Liver (tissue), 9 donors: Measurements from ENCODE around the gene MEGF11. TPM values are rescaled to one million over a fixed set of nuclear protein-coding genes. Genes with fewer than 3 reads are reported as not detected.

Source experiments
- DNase-seq: peaks from one replicate; pipeline ENCODE4 v3.0.0-alpha.2; 2017; ENCODE audit warnings: low spot score
- H3K27ac ChIP-seq, 2 donors: one replicate each; pipeline ENCODE4 v1.7.0; 2013; ENCODE audit warnings: inconsistent platforms in 2 of 2, low read length in 2 of 2, control low read depth in 1 of 2, low read depth in 1 of 2, mild to moderate bottlenecking in 1 of 2
- H3K27me3 ChIP-seq, 4 donors: one replicate each; pipeline versions ENCODE4 v1.6.1 to v1.7.0; 2013; ENCODE audit warnings: low read length in 3 of 4, inconsistent platforms in 1 of 4, mild to moderate bottlenecking in 1 of 4, moderate library complexity in 1 of 4; ENCODE audit not compliant: control insufficient read depth in 4 of 4, insufficient read depth in 4 of 4
- H3K36me3 ChIP-seq, 4 donors: one replicate each; pipeline versions ENCODE4 v1.6.1 to v1.7.0; 2013; ENCODE audit warnings: low read length in 3 of 4, mild to moderate bottlenecking in 3 of 4, low read depth in 1 of 4, moderate library complexity in 1 of 4; ENCODE audit not compliant: control insufficient read depth in 4 of 4, insufficient read depth in 3 of 4
- H3K4me1 ChIP-seq, 4 donors: one replicate each; pipeline versions ENCODE4 v1.6.1 to v1.7.0; 2013; ENCODE audit warnings: low read length in 3 of 4, mild to moderate bottlenecking in 3 of 4, moderate library complexity in 1 of 4; ENCODE audit not compliant: control insufficient read depth in 4 of 4, insufficient read depth in 4 of 4
- H3K4me3 ChIP-seq, 3 donors: one replicate each; pipeline versions ENCODE4 v1.6.1 to v1.7.0; 2013; ENCODE audit warnings: low read length in 3 of 3, control low read depth in 1 of 3, low read depth in 1 of 3, mild to moderate bottlenecking in 1 of 3
- H3K9ac ChIP-seq, 2 donors: one replicate each; pipeline ENCODE4 v1.7.0; 2013; ENCODE audit warnings: low read length in 2 of 2, mild to moderate bottlenecking in 2 of 2, moderate library complexity in 2 of 2, control low read depth in 1 of 2, low read depth in 1 of 2
- H3K9me3 ChIP-seq, 4 donors: one replicate each; pipeline versions ENCODE4 v1.6.1 to v1.7.0; 2013; ENCODE audit warnings: low read length in 3 of 4; ENCODE audit not compliant: control insufficient read depth in 4 of 4
- EGR1 ChIP-seq, 2 donors: IDR thresholded peaks; 2 replicates each; pipeline ENCODE4 v1.6.1; 2016 to 2018; ENCODE audit warnings: antibody characterized with exemption in 2 of 2, low read depth in 2 of 2
- FOXA1 ChIP-seq: IDR thresholded peaks from 2 replicates; pipeline ENCODE4 v1.6.1; 2016; ENCODE audit warnings: antibody characterized with exemption
- FOXA2 ChIP-seq: IDR thresholded peaks from 2 replicates; pipeline ENCODE4 v1.6.1; 2016; ENCODE audit warnings: antibody characterized with exemption
- GABPA ChIP-seq, 2 donors: IDR thresholded peaks in 1 of 2; conservative IDR thresholded peaks in 1 of 2; 2 replicates each; pipeline ENCODE4 v1.6.1; 2016; ENCODE audit warnings: antibody characterized with exemption in 2 of 2, mild to moderate bottlenecking in 1 of 2, moderate library complexity in 1 of 2
- HNF4A ChIP-seq, 2 donors: conservative IDR thresholded peaks; 2 replicates each; pipeline ENCODE4 v1.6.1; 2016; ENCODE audit warnings: antibody characterized with exemption in 2 of 2, mild to moderate bottlenecking in 2 of 2
- HNF4G ChIP-seq: IDR thresholded peaks from 2 replicates; pipeline ENCODE4 v1.6.1; 2016; ENCODE audit warnings: antibody characterized with exemption
- JUND ChIP-seq, 2 donors: IDR thresholded peaks; 2 replicates each; pipeline ENCODE4 v1.6.1; 2016; ENCODE audit warnings: antibody characterized with exemption in 2 of 2
- NR2F2 ChIP-seq: IDR thresholded peaks from 2 replicates; pipeline ENCODE4 v1.6.1; 2016; ENCODE audit warnings: antibody characterized with exemption
- RAD21 ChIP-seq, 2 donors: IDR thresholded peaks; 2 replicates each; pipeline ENCODE4 v1.6.1; 2016; ENCODE audit warnings: antibody characterized with exemption in 2 of 2, mild to moderate bottlenecking in 2 of 2
- RXRA ChIP-seq, 2 donors: IDR thresholded peaks; 2 replicates each; pipeline ENCODE4 v1.6.1; 2017 to 2018; ENCODE audit warnings: antibody characterized with exemption in 2 of 2, mild to moderate bottlenecking in 1 of 2
- SP1 ChIP-seq: IDR thresholded peaks from 2 replicates; pipeline ENCODE4 v1.6.1; 2018; ENCODE audit warnings: antibody characterized with exemption, mild to moderate bottlenecking
- TAF1 ChIP-seq: conservative IDR thresholded peaks from 2 replicates; pipeline ENCODE4 v1.6.1; 2016; ENCODE audit warnings: antibody characterized with exemption, mild to moderate bottlenecking
- YY1 ChIP-seq: IDR thresholded peaks from 2 replicates; pipeline ENCODE4 v1.6.1; 2016; ENCODE audit warnings: antibody characterized with exemption, mild to moderate bottlenecking
- WGBS: extraction: QIAGEN DNeasy Blood & Tissue Kit; methylation state at CpG from one replicate; pipeline ENCODE4 v1.1.7; 2013; 5-methylcytosine and 5-hydroxymethylcytosine counted together
- polyA plus RNA-seq, 2 donors: library from polyadenylated mRNA; stranded (reverse) in 1 of 2; unstranded in 1 of 2; fragments of 200-250 nt in 1 of 2; fragments of >200 nt in 1 of 2; fragmentation: Nextera tagmentation in 1 of 2; extraction: Ambion mirVana in 1 of 2; gene quantifications; one replicate each; pipeline versions ENCODE4 v1.2.1 to v1.2.3, GENCODE V29; 2013 to 2015
- total RNA-seq, 2 donors: library from RNA; depleted of rRNA; stranded (reverse); fragments of >200 nt; gene quantifications; one replicate each; pipeline ENCODE4 v1.2.3, GENCODE V29; 2014
- TF ChIP-seq, protein P1 (sequence below): IDR thresholded peaks from 2 replicates; pipeline ENCODE4 v1.6.1; 2016; ENCODE audit warnings: antibody characterized with exemption
- TF ChIP-seq, protein P2 (sequence below): IDR thresholded peaks from 2 replicates; pipeline ENCODE4 v1.6.1; 2016; ENCODE audit warnings: antibody characterized with exemption
- TF ChIP-seq, protein P3 (sequence below): fragments of 150-350 bp; IDR thresholded peaks from 2 replicates; pipeline ENCODE4 v1.5.1; 2017; ENCODE audit warnings: improper control_type of control experiment, low read depth, low read length; ENCODE audit not compliant: missing input control
- TF ChIP-seq, protein P4 (sequence below): IDR thresholded peaks from 2 replicates; pipeline ENCODE4 v1.6.1; 2016; ENCODE audit warnings: antibody characterized with exemption
- TF ChIP-seq, protein P5 (sequence below): IDR thresholded peaks from 2 replicates; pipeline ENCODE4 v1.6.1; 2016; ENCODE audit warnings: antibody characterized with exemption, mild to moderate bottlenecking
- donor health status: healthy.
- donor health status: healthy.
- donor health status: healthy.
- donor health status: healthy.
- donor health status: healthy.

Gene MEGF11
- total and polyA plus RNA-seq, 4 donors = under 0.01 to 0.51 (median 0.03) TPM; not detected in 1

DNA sequence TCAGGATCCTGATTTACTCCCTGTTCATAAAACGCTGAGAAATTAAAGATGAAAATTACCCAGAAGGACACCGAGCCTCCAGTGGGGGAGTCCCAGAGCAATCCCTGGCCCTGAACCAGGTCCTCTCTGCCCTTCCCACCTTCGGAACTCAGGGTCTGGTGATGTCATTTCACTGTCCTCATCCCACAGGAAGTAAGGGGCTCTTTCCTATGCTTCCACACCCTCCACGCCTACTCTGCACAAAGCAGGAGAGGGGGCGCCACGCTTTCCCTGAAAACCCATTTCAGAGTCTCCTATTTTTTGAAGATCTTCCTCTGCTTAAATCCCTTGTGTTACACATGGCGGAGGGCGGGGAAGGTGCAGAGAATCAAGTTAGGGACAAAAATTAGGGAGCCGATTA is 18.8 kb downstream of the MEGF11 start:
- DNase-seq = no peak
- Histone ChIP-seq H3K9me3 (no peaks in the 10 kb centered on the region), H3K27me3 (peaks cover 0 to 3% (median 1%) of the 10 kb centered on the region in 4 donors), H3K4me3 (no peak overlapping the region), H3K4me1 (no peaks in the 10 kb centered on the region), H3K27ac (no peak overlapping the region), H3K36me3 (no peaks in the 10 kb centered on the region), H3K9ac (no peak overlapping the region)
- TF ChIP-seq SP1 = no peak
- TF ChIP-seq, protein P1, sequence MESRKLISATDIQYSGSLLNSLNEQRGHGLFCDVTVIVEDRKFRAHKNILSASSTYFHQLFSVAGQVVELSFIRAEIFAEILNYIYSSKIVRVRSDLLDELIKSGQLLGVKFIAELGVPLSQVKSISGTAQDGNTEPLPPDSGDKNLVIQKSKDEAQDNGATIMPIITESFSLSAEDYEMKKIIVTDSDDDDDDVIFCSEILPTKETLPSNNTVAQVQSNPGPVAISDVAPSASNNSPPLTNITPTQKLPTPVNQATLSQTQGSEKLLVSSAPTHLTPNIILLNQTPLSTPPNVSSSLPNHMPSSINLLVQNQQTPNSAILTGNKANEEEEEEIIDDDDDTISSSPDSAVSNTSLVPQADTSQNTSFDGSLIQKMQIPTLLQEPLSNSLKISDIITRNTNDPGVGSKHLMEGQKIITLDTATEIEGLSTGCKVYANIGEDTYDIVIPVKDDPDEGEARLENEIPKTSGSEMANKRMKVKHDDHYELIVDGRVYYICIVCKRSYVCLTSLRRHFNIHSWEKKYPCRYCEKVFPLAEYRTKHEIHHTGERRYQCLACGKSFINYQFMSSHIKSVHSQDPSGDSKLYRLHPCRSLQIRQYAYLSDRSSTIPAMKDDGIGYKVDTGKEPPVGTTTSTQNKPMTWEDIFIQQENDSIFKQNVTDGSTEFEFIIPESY = no peak
- no peak for TF ChIP-seq TAF1
- TF ChIP-seq RAD21 (IDR thresholded peaks at IDR 0.05) = no peak
- TF ChIP-seq, protein P2, sequence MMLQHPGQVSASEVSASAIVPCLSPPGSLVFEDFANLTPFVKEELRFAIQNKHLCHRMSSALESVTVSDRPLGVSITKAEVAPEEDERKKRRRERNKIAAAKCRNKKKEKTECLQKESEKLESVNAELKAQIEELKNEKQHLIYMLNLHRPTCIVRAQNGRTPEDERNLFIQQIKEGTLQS = no peak
- TF ChIP-seq GABPA (IDR thresholded peaks at IDR 0.05 in 1 of 2, conservative IDR thresholded peaks at IDR 0.05 in 1 of 2) = no peak
- no peak for TF ChIP-seq NR2F2
- TF ChIP-seq, protein P3, sequence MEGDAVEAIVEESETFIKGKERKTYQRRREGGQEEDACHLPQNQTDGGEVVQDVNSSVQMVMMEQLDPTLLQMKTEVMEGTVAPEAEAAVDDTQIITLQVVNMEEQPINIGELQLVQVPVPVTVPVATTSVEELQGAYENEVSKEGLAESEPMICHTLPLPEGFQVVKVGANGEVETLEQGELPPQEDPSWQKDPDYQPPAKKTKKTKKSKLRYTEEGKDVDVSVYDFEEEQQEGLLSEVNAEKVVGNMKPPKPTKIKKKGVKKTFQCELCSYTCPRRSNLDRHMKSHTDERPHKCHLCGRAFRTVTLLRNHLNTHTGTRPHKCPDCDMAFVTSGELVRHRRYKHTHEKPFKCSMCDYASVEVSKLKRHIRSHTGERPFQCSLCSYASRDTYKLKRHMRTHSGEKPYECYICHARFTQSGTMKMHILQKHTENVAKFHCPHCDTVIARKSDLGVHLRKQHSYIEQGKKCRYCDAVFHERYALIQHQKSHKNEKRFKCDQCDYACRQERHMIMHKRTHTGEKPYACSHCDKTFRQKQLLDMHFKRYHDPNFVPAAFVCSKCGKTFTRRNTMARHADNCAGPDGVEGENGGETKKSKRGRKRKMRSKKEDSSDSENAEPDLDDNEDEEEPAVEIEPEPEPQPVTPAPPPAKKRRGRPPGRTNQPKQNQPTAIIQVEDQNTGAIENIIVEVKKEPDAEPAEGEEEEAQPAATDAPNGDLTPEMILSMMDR = no peak
- TF ChIP-seq EGR1 (IDR thresholded peaks at IDR 0.05; ENCODE audit: low read depth in 2 of 2) = no peak
- TF ChIP-seq, protein P4, sequence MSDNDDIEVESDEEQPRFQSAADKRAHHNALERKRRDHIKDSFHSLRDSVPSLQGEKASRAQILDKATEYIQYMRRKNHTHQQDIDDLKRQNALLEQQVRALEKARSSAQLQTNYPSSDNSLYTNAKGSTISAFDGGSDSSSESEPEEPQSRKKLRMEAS = no peak
- no peak for TF ChIP-seq FOXA2
- no peak for TF ChIP-seq HNF4G
- TF ChIP-seq YY1 = no peak
- TF ChIP-seq, protein P5, sequence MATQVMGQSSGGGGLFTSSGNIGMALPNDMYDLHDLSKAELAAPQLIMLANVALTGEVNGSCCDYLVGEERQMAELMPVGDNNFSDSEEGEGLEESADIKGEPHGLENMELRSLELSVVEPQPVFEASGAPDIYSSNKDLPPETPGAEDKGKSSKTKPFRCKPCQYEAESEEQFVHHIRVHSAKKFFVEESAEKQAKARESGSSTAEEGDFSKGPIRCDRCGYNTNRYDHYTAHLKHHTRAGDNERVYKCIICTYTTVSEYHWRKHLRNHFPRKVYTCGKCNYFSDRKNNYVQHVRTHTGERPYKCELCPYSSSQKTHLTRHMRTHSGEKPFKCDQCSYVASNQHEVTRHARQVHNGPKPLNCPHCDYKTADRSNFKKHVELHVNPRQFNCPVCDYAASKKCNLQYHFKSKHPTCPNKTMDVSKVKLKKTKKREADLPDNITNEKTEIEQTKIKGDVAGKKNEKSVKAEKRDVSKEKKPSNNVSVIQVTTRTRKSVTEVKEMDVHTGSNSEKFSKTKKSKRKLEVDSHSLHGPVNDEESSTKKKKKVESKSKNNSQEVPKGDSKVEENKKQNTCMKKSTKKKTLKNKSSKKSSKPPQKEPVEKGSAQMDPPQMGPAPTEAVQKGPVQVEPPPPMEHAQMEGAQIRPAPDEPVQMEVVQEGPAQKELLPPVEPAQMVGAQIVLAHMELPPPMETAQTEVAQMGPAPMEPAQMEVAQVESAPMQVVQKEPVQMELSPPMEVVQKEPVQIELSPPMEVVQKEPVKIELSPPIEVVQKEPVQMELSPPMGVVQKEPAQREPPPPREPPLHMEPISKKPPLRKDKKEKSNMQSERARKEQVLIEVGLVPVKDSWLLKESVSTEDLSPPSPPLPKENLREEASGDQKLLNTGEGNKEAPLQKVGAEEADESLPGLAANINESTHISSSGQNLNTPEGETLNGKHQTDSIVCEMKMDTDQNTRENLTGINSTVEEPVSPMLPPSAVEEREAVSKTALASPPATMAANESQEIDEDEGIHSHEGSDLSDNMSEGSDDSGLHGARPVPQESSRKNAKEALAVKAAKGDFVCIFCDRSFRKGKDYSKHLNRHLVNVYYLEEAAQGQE = no peak
- no peak for TF ChIP-seq FOXA1
- no peak for TF ChIP-seq RXRA (IDR thresholded peaks at IDR 0.05)
- TF ChIP-seq HNF4A (conservative IDR thresholded peaks at IDR 0.05) = no peak
- TF ChIP-seq JUND (IDR thresholded peaks at IDR 0.05) = no peak
- 76% methylated on average over 9 of the region's 9 CpGs for WGBS
